Epithelial cell of umbilical artery (primary cell): ENCODE measurements around the gene NOTCH2. TPM values are rescaled to one million over a fixed set of nuclear protein-coding genes. Genes with fewer than 3 reads are reported as not detected.

Source experiments
- total RNA-seq: library from RNA; depleted of rRNA; stranded (reverse); fragments of >200 nt; gene quantifications from 2 replicates; pipeline ENCODE4 v1.2.3, GENCODE V29; 2014

Gene NOTCH2
- 31.2 and 33.5 TPM in 2 replicates for total RNA-seq

DNA sequence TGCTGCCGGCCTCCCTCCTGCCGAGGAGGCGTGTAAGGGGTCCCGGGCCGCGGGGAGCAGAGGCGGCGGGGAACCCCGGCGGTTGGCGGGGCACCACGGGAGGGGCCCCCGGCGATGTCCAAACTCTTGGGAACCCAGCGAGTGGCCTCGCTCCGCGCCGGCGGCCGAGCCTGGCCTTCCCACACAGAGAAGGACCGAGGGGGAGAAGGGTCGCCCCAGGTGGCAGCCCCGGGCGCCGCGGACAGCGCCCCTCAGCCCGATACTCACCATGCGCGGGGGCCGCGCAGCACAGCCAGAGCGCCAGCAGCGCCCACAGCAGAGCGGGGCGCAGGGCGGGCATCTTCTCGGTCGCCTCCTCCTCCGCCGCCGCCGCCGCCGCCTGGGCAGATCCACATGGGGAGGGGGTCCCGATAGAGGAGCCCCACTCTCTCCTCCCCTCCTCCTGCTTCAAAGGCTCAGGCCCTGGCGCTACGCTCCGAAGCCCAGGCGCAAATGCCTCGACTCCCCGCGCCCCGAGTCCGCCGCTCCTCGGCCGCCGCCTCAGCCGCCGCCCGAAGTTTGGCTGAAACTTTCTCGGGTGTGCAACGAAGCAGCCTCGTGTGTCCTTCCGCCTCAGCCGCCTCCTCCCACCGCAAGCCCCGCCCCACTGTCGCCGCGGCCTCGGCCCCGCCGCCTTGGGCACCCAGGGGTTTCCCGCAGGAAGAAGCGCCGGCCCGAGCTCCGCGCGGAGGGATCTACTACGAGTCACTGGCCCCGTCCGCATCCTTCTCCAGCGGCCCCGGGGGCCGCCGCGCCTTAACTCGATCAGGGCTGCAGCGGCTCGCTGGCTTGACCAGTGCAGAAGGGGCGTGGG, at the start of gene NOTCH2:
NOTCH2 (minus strand) TSS at position 596 of the 853 bp plus-strand sequence; CDS start at position 340, 256 bp downstream.

DNA sequence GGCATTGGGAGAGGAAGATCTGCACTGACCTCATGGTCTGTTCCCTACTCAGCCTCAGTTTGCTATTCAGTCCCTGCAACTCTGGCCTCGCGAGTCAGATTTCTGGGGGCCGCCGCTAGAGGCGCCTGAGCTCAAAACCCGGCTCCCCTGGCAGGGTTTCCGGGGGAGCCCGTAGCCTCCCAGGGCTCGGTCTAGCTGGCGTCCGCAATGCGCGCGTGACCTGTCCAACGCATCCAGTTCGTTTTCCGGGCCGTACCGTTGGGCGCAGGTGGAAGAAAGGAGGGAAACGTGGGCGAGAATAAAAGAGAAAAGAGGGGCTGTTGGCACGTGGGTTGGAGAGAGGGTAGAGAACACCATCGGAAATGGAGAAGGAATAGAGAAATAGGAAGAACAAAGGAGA, 173.2 kb downstream of the NOTCH2 start, which contains the start of gene ADAM30:
ADAM30 (minus strand) TSS at position 213 of the 400 bp plus-strand sequence; CDS start at position 34, 179 bp downstream.

Other genes starting within 250 kb of the NOTCH2 start
- gene ADAM30, start 173.1 kb downstream of the NOTCH2 start, total RNA-seq: not detected in 2 replicates
- 28.6 and 37.5 TPM in 2 replicates for gene SEC22B, start 106.9 kb upstream of the NOTCH2 start, total RNA-seq